HPDE6-E6E7 (cell line): ENCODE results near the gene SLX9.

Source experiments
- DNase-seq: peaks from one replicate; pipeline ENCODE4 v3.0.0; 2011; ENCODE audit warnings: missing footprints; ENCODE audit errors: extremely low spot score

Gene SLX9

DNA sequence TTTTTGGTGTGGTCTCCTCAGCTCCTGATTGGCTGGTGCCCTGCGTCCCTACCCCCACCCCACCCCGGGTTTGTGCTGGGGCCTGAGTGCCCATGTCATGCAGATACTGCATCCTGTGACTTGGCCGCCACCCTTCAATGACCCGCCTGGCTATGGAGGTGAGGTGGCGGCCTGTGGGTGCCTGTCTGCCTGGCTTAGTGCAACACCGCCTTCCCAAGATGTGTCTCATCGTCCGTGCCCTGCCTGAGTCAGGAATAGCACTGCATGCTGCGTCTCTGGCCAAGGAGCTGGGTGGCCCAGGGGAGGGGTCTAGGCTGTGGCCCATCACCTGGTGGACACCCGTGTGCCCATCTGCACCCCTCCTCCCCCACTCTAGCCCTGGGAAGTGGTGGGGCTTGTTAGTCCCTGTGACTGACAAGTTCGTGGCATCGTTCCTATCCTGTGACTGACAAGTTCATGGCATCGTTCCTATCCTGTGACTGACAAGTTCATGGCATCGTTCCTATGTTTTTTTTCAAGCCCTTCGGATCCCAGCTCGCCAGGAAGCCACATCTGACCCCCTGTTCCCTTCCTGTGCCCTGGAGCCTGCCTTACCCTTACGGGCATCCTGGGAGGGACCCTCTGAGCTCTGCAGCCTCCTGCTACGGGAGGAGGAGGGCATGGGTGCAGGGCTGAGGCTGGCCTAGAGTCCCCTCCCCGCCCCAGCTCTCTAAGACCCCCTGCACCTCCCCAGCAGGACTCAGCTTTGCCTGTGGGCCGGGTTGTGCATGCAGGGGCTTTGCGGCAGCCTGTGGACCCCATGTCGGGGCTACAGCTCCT, 7.5 kb downstream of the SLX9 start:
- no peak for DNase-seq

- DNase-seq: no peak
These were observed 8.1 kb downstream of the SLX9 start for GRCh38 chr21:44947930-44948331.

GRCh38 chr21:44948426-44949120, 8.7 kb downstream of the SLX9 start:
- DNase-seq: no peak

- DNase-seq: no peak
These were observed 9.4 kb downstream of the SLX9 start for GRCh38 chr21:44949161-44949778.

DNA sequence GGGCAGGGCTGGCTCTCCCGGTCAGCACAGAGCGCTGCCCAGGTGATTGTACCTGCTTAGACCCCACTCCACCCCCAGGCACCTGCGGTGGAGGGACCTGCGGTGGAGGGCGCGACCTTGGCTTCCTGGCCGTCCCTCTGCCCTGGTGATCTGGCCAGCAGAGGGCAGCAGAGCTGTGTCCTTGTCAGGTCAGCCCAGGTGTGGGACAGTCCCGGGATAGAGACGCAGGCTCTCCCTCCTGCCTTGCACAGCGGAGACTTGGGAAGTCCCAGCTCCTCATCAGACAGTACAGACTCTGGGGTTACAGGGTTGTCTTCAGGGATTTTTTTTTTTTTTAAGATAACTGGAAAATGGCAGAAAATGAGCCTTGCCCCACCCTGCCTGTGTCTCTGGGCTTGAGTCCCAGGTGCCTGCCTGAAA, 10.0 kb downstream of the SLX9 start:
- peak; percentile 75 for DNase-seq

GRCh38 chr21:44950351-44950750, 10.5 kb downstream of the SLX9 start:
- no peak for DNase-seq

- DNase-seq: no peak
These were observed 11.5 kb downstream of the SLX9 start for GRCh38 chr21:44951186-44951915.

GRCh38 chr21:44952116-44952928, 12.5 kb downstream of the SLX9 start:
- no peak for DNase-seq

DNA sequence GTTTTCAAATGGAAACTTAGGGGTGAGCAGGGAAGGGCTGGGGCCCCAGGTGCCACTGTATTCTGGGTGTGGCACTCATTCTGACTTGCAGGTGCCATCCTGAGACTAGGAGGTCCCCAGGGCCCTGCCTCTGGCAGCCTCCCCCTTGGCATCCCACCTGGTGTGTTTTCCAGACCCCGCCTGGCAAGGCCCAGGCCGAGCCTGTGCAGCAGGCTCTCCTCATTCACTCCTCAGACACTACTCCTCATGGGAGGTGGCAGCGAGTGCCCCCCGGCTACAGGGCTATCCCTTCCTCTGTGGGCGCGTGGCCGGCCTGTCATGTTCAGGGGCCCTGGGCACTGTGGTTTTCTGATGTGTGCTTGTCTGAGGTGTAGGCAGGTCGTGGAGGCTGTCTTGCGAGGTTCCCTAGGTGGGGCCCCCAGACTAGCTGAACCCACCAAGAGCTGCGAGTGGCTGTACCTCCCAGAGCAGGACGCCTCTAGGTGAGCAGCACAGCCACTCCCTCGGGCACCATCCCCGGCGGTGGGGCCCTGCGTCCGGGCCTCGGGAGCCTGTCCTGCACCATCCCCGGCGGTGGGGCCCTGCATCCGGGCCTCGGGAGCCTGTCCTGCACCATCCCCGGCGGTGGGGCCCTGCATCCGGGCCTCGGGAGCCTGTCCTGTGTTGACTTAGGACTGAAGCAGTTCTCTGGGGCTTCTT, 13.2 kb downstream of the SLX9 start:
- no peak for DNase-seq

- no peak for DNase-seq
These were observed 13.8 kb downstream of the SLX9 start for GRCh38 chr21:44953628-44954021.

GRCh38 chr21:44954281-44954771, 14.5 kb downstream of the SLX9 start:
- DNase-seq: no peak

GRCh38 chr21:44955141-44955797, 15.4 kb downstream of the SLX9 start:
- DNase-seq: no peak

- no peak for DNase-seq
These were observed 16.0 kb downstream of the SLX9 start for GRCh38 chr21:44955798-44956175.

DNA sequence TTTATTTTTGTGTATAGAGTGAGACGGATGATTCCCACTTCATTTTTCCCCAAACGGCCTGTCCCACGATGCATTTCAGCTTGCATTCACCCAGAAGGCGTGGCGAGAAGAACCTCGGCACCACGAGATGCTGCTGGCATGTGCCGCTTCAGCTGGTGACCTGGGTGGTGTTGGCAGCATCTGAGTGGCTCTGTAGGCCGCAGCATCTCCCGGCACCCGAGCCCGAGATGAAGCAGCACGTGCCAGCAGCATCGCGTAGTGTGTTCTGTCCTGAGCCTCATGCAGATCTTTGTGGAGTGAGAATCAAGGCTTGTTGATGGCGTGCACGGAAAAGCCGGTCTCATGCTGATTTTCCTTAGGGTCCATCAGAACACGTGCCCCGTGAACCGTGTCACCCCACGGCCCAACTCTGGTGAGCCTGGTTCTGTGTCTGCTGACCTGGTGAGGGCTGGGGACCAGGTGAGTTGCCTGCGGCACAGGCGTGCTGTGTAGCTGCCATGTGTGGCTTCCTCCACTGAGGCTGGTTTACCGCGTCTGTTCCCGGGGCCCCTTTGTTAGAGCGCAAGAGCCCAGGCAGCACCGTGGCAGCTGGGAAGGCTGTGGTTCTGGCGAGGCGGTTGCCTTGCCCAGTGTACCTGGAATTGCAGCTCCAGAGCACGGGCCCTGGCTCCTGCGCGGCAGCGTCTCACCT, 16.7 kb downstream of the SLX9 start:
- DNase-seq: no peak

DNA sequence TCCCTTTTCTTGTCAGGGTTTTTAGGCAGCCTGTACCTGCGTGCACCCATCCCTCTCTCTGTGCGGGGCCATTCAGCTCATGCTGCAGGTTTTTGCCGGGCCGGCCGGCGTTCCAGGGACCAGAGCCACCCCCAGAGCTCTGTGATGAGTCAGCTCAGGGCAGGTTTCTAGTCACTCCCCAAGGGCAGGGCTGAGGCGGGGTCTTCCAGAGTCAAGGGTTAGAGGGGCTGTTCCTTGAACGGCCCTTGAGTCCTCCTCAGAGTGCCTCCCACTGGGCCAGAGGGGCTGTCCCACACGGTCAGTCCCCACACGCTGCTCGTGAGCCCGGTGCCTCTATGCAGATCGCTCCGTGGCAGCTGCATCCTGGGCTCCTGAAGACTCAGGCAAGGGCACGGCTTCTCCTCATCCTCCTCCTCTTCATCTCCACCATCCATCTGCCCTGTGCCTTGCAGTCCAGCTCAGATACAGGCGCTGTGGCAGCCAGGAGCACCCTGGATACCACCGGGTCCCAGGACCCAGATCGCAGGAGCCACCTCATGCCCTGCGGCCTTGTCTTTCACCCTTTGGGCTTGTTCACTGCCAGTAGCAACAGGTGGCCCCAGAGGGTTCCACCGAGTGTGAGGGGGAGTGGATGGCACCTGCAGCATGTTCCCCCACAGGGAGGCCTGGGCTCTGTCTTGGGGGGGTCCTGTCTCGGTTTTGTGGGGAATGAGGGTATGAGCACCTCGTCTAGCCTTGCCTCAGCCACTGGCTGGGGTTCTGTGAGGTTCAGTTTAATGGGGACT, 17.4 kb downstream of the SLX9 start:
- no peak for DNase-seq

GRCh38 chr21:44957901-44958451, 18.1 kb downstream of the SLX9 start:
- no peak for DNase-seq

- DNase-seq: no peak
These were observed 18.8 kb downstream of the SLX9 start for GRCh38 chr21:44958471-44959191.
